Heart left ventricle (tissue), 16 donors: Measurements from ENCODE around the gene ITK. TPM values are rescaled to one million over a fixed set of nuclear protein-coding genes. Genes with fewer than 3 reads are reported as not detected.
A peak's percentile ranks its signal among the peaks of the same experiment; 100 is the strongest.

Experiments
- ATAC-seq, 4 donors: fragments of 200-7000 bp; cut with Tn5 transposase; one replicate each; pipeline ENCODE4 v1.9.1; 2020 to 2022; ENCODE audit warnings: moderate library complexity in 4 of 4, mild to moderate bottlenecking in 3 of 4, moderate number of reproducible peaks in 1 of 4
- DNase-seq, 5 donors: peaks; one replicate each; pipeline ENCODE4 v3.0.0-alpha.2; 2020
- H3K27ac ChIP-seq, 12 donors: fragments of 200-600 bp; sonication (generic) in 4 of 12; one replicate each; pipeline versions ENCODE4 v1.5.0 to v1.8.0; 2016 to 2022; ENCODE audit warnings: mild to moderate bottlenecking in 2 of 12
- H3K27me3 ChIP-seq, 9 donors: fragments of 200-600 bp; sonication (generic) in 2 of 9; one replicate each; pipeline versions ENCODE4 v1.5.1 to v1.8.0; 2016 to 2022; ENCODE audit warnings: mild to moderate bottlenecking in 3 of 9
- H3K36me3 ChIP-seq, 9 donors: fragments of 200-600 bp; sonication (generic) in 2 of 9; one replicate each; pipeline versions ENCODE4 v1.5.0 to v1.8.0; 2018 to 2022; ENCODE audit warnings: mild to moderate bottlenecking in 2 of 9
- H3K4me1 ChIP-seq, 12 donors: fragments of 200-600 bp; sonication (generic) in 4 of 12; one replicate each; pipeline versions ENCODE4 v1.5.0 to v1.8.0; 2016 to 2022; ENCODE audit warnings: mild to moderate bottlenecking in 3 of 12
- H3K4me3 ChIP-seq, 12 donors: fragments of 200-600 bp; sonication (generic) in 4 of 12; one replicate each; pipeline versions ENCODE4 v1.5.0 to v1.8.0; 2017 to 2022; ENCODE audit warnings: mild to moderate bottlenecking in 9 of 12, moderate library complexity in 4 of 12
- H3K9me3 ChIP-seq, 12 donors: fragments of 200-600 bp; sonication (generic) in 4 of 12; one replicate each; pipeline versions ENCODE4 v1.5.0 to v1.8.0; 2016 to 2022; ENCODE audit warnings: mild to moderate bottlenecking in 1 of 12
- POLR2A ChIP-seq, 2 donors: fragments of 450-650 bp; IDR thresholded peaks; one replicate each; pipeline ENCODE4 v1.6.1; 2017; ENCODE audit warnings: antibody characterized with exemption in 2 of 2, mild to moderate bottlenecking in 2 of 2, moderate library complexity in 2 of 2
- whole genome bisulfite sequencing, 4 donors: extraction: QIAGEN DNeasy Blood & Tissue Kit in 2 of 4; methylation state at CpG; one replicate each; pipeline versions ENCODE4 v1.1.5 to v1.1.7; 2013 to 2018; 5-methylcytosine and 5-hydroxymethylcytosine counted together
- intact Hi-C, 10 donors: fragments of 100-400 bp; cut with DNase I; formaldehyde crosslinking; loops; one replicate each; pipeline versions ENCODE4 v1.11.1 to v1.14.2; 2022
- polyA plus RNA-seq, 2 donors: library from polyadenylated mRNA; stranded (reverse); fragments of 200-250 nt; gene quantifications; one replicate each; pipeline ENCODE4 v1.2.3, GENCODE V29; 2013
- total RNA-seq, 9 donors: library from RNA; depleted of rRNA in 2 of 9; stranded (reverse); fragments of >200 nt in 2 of 9; fragmentation: NEBNext Ultra II Directional in 3 of 9; extraction: Animal tissue kit (Norgen Biotek cat#: 25700) in 3 of 9; gene quantifications; one replicate each; pipeline versions ENCODE4 v1.1.0 to v1.2.4, GENCODE V29; 2016 to 2023
- TF ChIP-seq, protein P1 (sequence below), 12 donors: fragments of 200-600 bp; sonication (generic) in 4 of 12; IDR thresholded peaks; one replicate each; pipeline versions ENCODE4 v1.5.0 to v1.8.0; 2018 to 2022; ENCODE audit warnings: antibody characterized with exemption in 12 of 12, mild to moderate bottlenecking in 5 of 12
- donor health status: ischemic (EF 13 %, LVEDD 7.1; RV severe dilation, severe dysfunction).
- donor health status: healthy with polysubstance abuse.
- donor health status: DM: no; HTN: yes; CAD: no.
- donor health status: DM: no; HTN: no; CAD: no.
- donor health status: ischemic (EF 25% LVEDD 6.9; RV normal size, moderate dysfunction).
- donor health status: ischemic (EF 25% LVEDD 5.7; RV mildly dilated, moderate dysfunction).
- donor health status: healthy.
- donor health status: DM: yes; HTN: yes; CAD: no.
- donor health status: ischemic (EF 35%, LVEDD 5.7; RV mildly dilated, moderate dysfunction).
- donor health status: nonischemic (EF 11% LVEDD 7.7; RV severe dilation, severe dysfunction).
- donor health status: DM: yes; HTN: yes; CAD: no.
- donor health status: PGD.
- donor health status: ischemic (EF 29% LVEDD 5.4; RV normal size, mild dysfunction).
- donor health status: nonischemic (EF 23%, LVEDD 6.1; RV moderate dilation, normal function).

ITK gene
- total and polyA plus RNA-seq, 11 donors: 0.09 to 7.3 (median 0.42) TPM

DNA sequence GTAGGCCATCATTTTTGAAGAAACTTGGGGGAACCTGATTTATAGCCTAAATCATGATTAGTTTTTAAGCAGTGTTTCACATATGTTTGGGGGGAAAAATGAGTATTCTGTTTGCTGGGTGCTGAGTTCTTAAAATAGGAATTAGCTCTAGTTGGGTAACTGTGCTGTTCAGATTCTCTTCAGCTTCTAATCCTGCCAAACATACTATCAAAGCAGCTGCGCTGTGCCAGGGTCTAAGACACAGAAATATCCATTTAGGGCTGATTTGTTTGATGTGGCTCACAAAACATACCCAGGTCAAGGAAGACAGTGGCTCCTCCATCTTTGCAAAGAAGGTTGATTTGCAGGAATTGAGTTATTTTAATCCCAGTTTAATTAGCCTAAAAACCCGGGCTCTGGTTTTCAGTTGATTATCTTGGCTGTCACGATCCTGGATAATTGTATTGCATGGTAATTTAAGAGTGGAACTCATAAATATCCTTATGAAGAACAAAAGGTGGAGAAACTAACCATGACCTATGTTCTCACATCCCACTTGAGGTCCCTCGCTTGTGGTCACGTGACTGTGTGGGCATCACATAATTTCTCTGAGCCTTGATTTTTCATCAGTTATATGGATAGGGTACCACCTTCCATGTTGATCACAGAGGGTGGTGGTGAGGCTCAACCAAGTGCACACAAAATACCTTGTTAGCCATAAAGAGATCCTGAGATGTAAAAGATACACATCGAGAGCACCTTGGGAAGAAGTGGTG lies 104.0 kb downstream of the ITK start:
- intact Hi-C loops: no loop called here
- H3K9me3 ChIP-seq: no peaks in the 10 kb centered on the region
- no peak overlapping the region for H3K4me3 ChIP-seq
- peaks cover 0 to 73% (median 18%) of the 10 kb centered on the region in 12 donors for H3K4me1 ChIP-seq
- WGBS, 4 donors: 66 to 76% (median 70%) methylated on average over 6 of the region's 6 CpGs
- TF ChIP-seq, protein P1, sequence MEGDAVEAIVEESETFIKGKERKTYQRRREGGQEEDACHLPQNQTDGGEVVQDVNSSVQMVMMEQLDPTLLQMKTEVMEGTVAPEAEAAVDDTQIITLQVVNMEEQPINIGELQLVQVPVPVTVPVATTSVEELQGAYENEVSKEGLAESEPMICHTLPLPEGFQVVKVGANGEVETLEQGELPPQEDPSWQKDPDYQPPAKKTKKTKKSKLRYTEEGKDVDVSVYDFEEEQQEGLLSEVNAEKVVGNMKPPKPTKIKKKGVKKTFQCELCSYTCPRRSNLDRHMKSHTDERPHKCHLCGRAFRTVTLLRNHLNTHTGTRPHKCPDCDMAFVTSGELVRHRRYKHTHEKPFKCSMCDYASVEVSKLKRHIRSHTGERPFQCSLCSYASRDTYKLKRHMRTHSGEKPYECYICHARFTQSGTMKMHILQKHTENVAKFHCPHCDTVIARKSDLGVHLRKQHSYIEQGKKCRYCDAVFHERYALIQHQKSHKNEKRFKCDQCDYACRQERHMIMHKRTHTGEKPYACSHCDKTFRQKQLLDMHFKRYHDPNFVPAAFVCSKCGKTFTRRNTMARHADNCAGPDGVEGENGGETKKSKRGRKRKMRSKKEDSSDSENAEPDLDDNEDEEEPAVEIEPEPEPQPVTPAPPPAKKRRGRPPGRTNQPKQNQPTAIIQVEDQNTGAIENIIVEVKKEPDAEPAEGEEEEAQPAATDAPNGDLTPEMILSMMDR (IDR thresholded peaks at IDR 0.05): no peak
- TF ChIP-seq POLR2A (IDR thresholded peaks at IDR 0.05): no peak
- H3K36me3 ChIP-seq: peaks cover 0 to 13% (median 0%) of the 10 kb centered on the region in 9 donors
- peak overlapping the region in 11 of 12 donors; percentile 40 to 89 (median 77) for H3K27ac ChIP-seq
- ATAC-seq: no peak
- H3K27me3 ChIP-seq: no peaks in the 10 kb centered on the region
- no peak for DNase-seq

DNA sequence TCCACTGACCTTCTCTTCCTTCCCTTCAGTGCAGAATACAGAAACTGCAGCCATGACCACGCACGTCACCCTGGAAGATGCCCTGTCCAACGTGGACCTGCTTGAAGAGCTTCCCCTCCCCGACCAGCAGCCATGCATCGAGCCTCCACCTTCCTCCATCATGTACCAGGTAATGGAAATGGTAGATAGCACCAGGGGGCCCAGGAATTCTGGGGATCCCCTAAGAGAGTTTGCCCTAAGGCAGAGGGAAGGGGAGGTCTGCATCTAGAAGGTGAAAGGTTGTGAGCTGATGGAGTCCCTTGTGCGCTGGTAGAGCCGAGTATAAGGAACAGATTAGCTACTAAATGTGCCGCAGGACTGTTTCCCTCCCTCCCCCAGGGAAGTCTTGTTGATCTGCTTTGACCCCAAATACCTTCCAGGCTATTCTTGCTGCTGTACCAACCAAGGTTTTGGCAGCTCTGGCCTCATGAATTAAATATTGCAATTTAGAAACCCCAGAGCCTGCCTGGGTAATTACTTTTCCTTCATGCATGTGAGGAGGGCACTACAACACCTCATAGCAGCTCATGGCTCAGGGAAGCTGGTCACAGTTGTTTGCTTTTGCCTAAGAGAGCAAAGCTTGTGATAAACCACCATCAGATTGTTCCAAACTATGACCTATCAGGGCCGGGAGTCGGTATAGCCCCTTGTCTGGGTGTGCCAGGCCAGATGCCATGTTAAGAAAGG lies 104.8 kb downstream of the ITK start:
- 55 to 76% (median 65%) methylated on average over 9 to 10 of the region's 10 CpGs for WGBS, 4 donors
- peaks cover 0 to 74% (median 20%) of the 10 kb centered on the region in 12 donors for H3K4me1 ChIP-seq
- peaks cover 0 to 20% (median 0%) of the 10 kb centered on the region in 9 donors for H3K36me3 ChIP-seq
- H3K27ac ChIP-seq: peak overlapping the region; percentile 43 to 89 (median 76)
- DNase-seq: no peak
- no peaks in the 10 kb centered on the region for H3K27me3 ChIP-seq
- ATAC-seq: peak; percentile 7 to 33 (median 15)
- H3K9me3 ChIP-seq: no peaks in the 10 kb centered on the region
- intact Hi-C loops: no loop called here
- H3K4me3 ChIP-seq: no peak overlapping the region
- TF ChIP-seq, protein P1 (IDR thresholded peaks at IDR 0.05): no peak
- no peak for TF ChIP-seq POLR2A (IDR thresholded peaks at IDR 0.05)

DNA sequence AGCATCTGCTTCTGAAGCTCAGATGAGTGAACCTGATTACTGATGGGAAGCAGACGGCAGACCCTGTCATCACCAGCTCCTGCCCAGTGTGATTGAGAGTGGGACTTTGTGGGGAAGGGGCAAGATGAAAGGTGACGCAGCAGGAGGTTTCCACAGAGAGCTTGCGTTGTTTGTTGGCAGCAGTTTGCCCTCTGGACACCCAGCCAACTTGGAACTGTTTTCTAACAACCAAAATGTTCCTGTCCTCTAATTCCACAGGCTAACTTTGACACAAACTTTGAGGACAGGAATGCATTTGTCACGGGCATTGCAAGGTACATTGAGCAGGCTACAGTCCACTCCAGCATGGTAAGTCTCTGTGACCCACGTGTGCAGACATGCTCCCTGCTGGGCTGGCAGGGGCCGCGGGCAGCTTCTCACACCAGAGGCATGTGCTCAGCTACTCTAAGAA lies 106.1 kb downstream of the ITK start:
- DNase-seq: peak in 4 of 5 donors; percentile 37 to 85 (median 64)
- H3K4me1 ChIP-seq: peaks cover 0 to 85% (median 20%) of the 10 kb centered on the region in 12 donors
- intact Hi-C loops: no loop called here
- no peaks in the 10 kb centered on the region for H3K27me3 ChIP-seq
- H3K9me3 ChIP-seq: no peaks in the 10 kb centered on the region
- peaks cover 0 to 20% (median 0%) of the 10 kb centered on the region in 9 donors for H3K36me3 ChIP-seq
- TF ChIP-seq POLR2A (IDR thresholded peaks at IDR 0.05): no peak
- TF ChIP-seq, protein P1 (IDR thresholded peaks at IDR 0.05): no peak
- peak; percentile 79 to 85 (median 82) for ATAC-seq
- WGBS, 4 donors: 29 to 39% (median 34%) methylated on average over 7 of the region's 7 CpGs
- H3K4me3 ChIP-seq: no peak overlapping the region
- peak overlapping the region; percentile 1 to 89 (median 78) for H3K27ac ChIP-seq
